GM21515 (cell line): ENCODE data around the gene C11orf86.

ENCODE experiments used
- ATAC-seq: cut with Tn5 transposase; IDR thresholded peaks from one replicate; pipeline ENCODE4 v1.9.1; 2021; ENCODE audit not compliant: unreplicated experiment

The C11orf86 gene

GRCh38 chr11:67023957-67024353 is 48.9 kb downstream of the C11orf86 start:
- no peak for ATAC-seq

DNA sequence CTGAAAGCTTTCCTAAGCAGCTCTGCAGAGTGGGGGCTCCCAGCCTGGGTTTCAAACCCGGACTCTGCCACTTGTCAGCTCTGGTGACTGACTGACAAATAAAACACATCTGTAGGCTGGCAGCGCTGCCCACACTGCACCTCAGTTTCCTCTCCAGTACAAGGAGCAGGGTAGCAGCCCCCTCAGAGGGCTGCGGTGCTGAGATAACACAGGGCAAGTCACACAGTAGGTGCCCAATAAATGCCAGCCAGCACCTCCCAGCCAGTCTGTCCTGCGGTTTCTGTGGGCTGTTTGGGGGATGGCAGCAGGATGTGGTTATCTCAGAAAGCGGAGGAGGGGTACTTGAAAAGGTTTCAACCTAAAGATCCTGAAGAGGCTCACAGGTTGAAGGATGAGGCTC is 49.3 kb downstream of the C11orf86 start:
- ATAC-seq, result no peak

GRCh38 chr11:67024966-67025365 is 49.9 kb downstream of the C11orf86 start:
- no peak for ATAC-seq

DNA sequence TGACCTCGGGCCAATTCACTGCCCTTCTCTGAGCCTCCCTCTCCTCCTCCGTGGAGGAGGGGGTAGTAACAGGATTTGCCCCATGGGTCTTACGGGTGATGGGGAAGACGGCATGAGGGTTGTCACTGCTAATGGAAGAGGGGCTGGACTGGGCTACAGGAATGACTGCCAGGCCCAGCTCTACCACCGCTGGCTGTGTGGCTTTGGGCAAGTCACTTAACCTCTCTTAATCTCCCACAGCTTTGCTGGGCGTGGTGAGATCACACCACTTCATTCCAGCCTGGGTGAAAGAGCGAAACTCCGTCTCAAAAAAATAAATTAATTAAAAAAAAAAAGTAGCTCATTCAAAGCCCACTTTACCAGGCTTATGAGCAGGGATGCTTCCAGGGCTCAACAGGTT is 50.6 kb downstream of the C11orf86 start:
- no peak for ATAC-seq
